Endodermal cell (in vitro differentiated cells): ENCODE measurements around the gene TSPAN11. TPM values are rescaled to one million over a fixed set of nuclear protein-coding genes. Genes with fewer than 3 reads are reported as not detected.

Experiments
- DNase-seq: peaks from one replicate; pipeline ENCODE4 v3.0.0-alpha.2; 2017
- H3K27ac ChIP-seq: 2 replicates; pipeline ENCODE4 v1.5.1; 2013; ENCODE audit warnings: mild to moderate bottlenecking, low read depth, low read length, moderate library complexity
- H3K27me3 ChIP-seq: 2 replicates; pipeline ENCODE4 v1.6.1; 2013; ENCODE audit warnings: mild to moderate bottlenecking, low read length, moderate library complexity; ENCODE audit not compliant: insufficient read depth, control insufficient read depth, poor library complexity, severe bottlenecking
- H3K36me3 ChIP-seq: 2 replicates; pipeline ENCODE4 v1.7.0; 2013; ENCODE audit warnings: mild to moderate bottlenecking, low read length, moderate library complexity; ENCODE audit not compliant: control insufficient read depth, insufficient read depth
- H3K4me1 ChIP-seq: one replicate; pipeline ENCODE4 v1.7.0; 2013; ENCODE audit warnings: low read length; ENCODE audit not compliant: control insufficient read depth, insufficient read depth
- H3K4me3 ChIP-seq: 2 replicates; pipeline ENCODE4 v1.5.1; 2013; ENCODE audit warnings: mild to moderate bottlenecking, low read length, moderate library complexity
- H3K9ac ChIP-seq: 2 replicates; pipeline ENCODE4 v1.6.1; 2013; ENCODE audit warnings: mild to moderate bottlenecking, low read length, moderate library complexity; ENCODE audit not compliant: poor library complexity, severe bottlenecking; ENCODE audit errors: extremely low read depth
- H3K9me3 ChIP-seq: 2 replicates; pipeline ENCODE4 v1.6.1; 2013; ENCODE audit warnings: mild to moderate bottlenecking, low read length, moderate library complexity; ENCODE audit not compliant: control insufficient read depth
- H3K27ac Mint-ChIP-seq: 2 replicates; pipeline ENCODE4 v1.8.0; 2020; ENCODE audit warnings: mixed read lengths
- H3K27me3 Mint-ChIP-seq: 2 replicates; pipeline ENCODE4 v1.8.0; 2021; ENCODE audit warnings: mild to moderate bottlenecking, mixed read lengths; ENCODE audit not compliant: insufficient read depth
- H3K36me3 Mint-ChIP-seq: 2 replicates; pipeline ENCODE4 v1.8.0; 2020; ENCODE audit warnings: low read depth, mixed read lengths
- H3K4me1 Mint-ChIP-seq: 2 replicates; pipeline ENCODE4 v1.8.0; 2020; ENCODE audit warnings: mixed read lengths
- H3K4me3 Mint-ChIP-seq: 2 replicates; pipeline ENCODE4 v1.8.0; 2020; ENCODE audit warnings: mild to moderate bottlenecking, moderate library complexity, mixed read lengths
- H3K9me3 Mint-ChIP-seq: 2 replicates; pipeline ENCODE4 v1.8.0; 2020; ENCODE audit warnings: mild to moderate bottlenecking, mixed read lengths
- CTCF ChIP-seq: fragments of 200-600 bp; sonication (generic); conservative IDR thresholded peaks from 2 replicates; pipeline ENCODE4 v1.5.0; 2021; ENCODE audit warnings: antibody characterized with exemption, mild to moderate bottlenecking
- WGBS, 2 experiments: methylation state at CpG; one replicate each; pipeline versions ENCODE4 v1.1.5 to v1.1.7; 2013; ENCODE audit warnings: missing lambda C conversion rate in 2 of 2, mixed read lengths in 1 of 2; ENCODE audit not compliant: insufficient coverage in 1 of 2, insufficient read length in 1 of 2; 5-methylcytosine and 5-hydroxymethylcytosine counted together
- total RNA-seq, 2 donors: library from RNA; stranded (reverse); fragmentation: NEBNext Ultra II Directional in 1 of 2; extraction: Animal tissue kit (Norgen Biotek cat#: 25700) in 1 of 2; gene quantifications; 2 replicates in 1 of 2; 3 replicates in 1 of 2; pipeline ENCODE4 v1.2.1, GENCODE V29; 2021

The TSPAN11 gene
- total RNA-seq, 2 donors from 2014 or later: 0.20 to 3.6 TPM

GRCh38 chr12:31006416-31007152, 80.0 kb downstream of the TSPAN11 start:
- Histone ChIP-seq H3K36me3 (no peaks in the 10 kb centered on the region), H3K4me3 (no peak overlapping the region), H3K27me3 (no peaks in the 10 kb centered on the region), H3K4me1 (no peaks in the 10 kb centered on the region), H3K9me3 (no peaks in the 10 kb centered on the region), H3K27ac (no peak overlapping the region), H3K9ac (no peak overlapping the region)
- Mint-ChIP-seq H3K9me3 (no peaks in the 10 kb centered on the region), H3K4me1 (peaks cover 3% of the 10 kb centered on the region), H3K4me3 (no peak overlapping the region), H3K27me3 (peaks cover 2% of the 10 kb centered on the region), H3K36me3 (no peaks in the 10 kb centered on the region), H3K27ac (no peak overlapping the region)
- WGBS, 2 experiments: 89 to 92% methylated on average over 4 to 9 of the region's 9 CpGs
- DNase-seq: no peak
- no peak for TF ChIP-seq CTCF

- Histone ChIP-seq H3K9ac (no peak overlapping the region), H3K27ac (no peak overlapping the region), H3K27me3 (no peaks in the 10 kb centered on the region), H3K9me3 (no peaks in the 10 kb centered on the region), H3K36me3 (no peaks in the 10 kb centered on the region), H3K4me3 (no peak overlapping the region), H3K4me1 (no peaks in the 10 kb centered on the region)
- no peak for DNase-seq
- H3K27me3 Mint-ChIP-seq: peaks cover 2% of the 10 kb centered on the region
- WGBS, 2 experiments: 97 to 100% methylated on average over 1 to 3 of the region's 3 CpGs
- no peaks in the 10 kb centered on the region for H3K9me3 Mint-ChIP-seq
- H3K27ac Mint-ChIP-seq: no peak overlapping the region
- H3K4me1 Mint-ChIP-seq: peaks cover 3% of the 10 kb centered on the region
- TF ChIP-seq CTCF: no peak
- no peak overlapping the region for H3K4me3 Mint-ChIP-seq
- no peaks in the 10 kb centered on the region for H3K36me3 Mint-ChIP-seq
Measured at GRCh38 chr12:31007153-31007495, 80.6 kb downstream of the TSPAN11 start.

GRCh38 chr12:31007636-31008175, 81.2 kb downstream of the TSPAN11 start:
- H3K4me1 Mint-ChIP-seq: peaks cover 3% of the 10 kb centered on the region
- Histone ChIP-seq H3K9ac (no peak overlapping the region), H3K36me3 (no peaks in the 10 kb centered on the region), H3K9me3 (no peaks in the 10 kb centered on the region), H3K4me1 (no peaks in the 10 kb centered on the region), H3K4me3 (no peak overlapping the region), H3K27ac (no peak overlapping the region), H3K27me3 (no peaks in the 10 kb centered on the region)
- H3K27me3 Mint-ChIP-seq: peaks cover 2% of the 10 kb centered on the region
- 80 to 89% methylated on average over 1 to 5 of the region's 5 CpGs for WGBS, 2 experiments
- no peak for TF ChIP-seq CTCF
- H3K4me3 Mint-ChIP-seq: no peak overlapping the region
- H3K36me3 Mint-ChIP-seq: no peaks in the 10 kb centered on the region
- no peak overlapping the region for H3K27ac Mint-ChIP-seq
- H3K9me3 Mint-ChIP-seq: no peaks in the 10 kb centered on the region
- DNase-seq: no peak
